Stimulated activated CD4-positive, alpha-beta T cell treated with anti-CD3 and anti-CD28 coated beads, Interleukin-1b, Interleukin-23, amount 100 ng/mL, for 48 hours (primary cell): Measurements from ENCODE around the gene GLS2.

Source experiments
- DNase-seq: peaks from one replicate; pipeline ENCODE4 v3.0.0-alpha.2; 2020

The GLS2 gene

GRCh38 chr12:56437430-56438176, 50.4 kb downstream of the GLS2 start:
- no peak for DNase-seq

GRCh38 chr12:56434828-56435227, 53.1 kb downstream of the GLS2 start:
- no peak for DNase-seq

- DNase-seq = no peak
Observed at GRCh38 chr12:56431850-56432249, 56.1 kb downstream of the GLS2 start.

GRCh38 chr12:56431288-56431687, 56.7 kb downstream of the GLS2 start:
- DNase-seq = no peak

- DNase-seq = no peak
Observed at GRCh38 chr12:56425940-56426438, 62.0 kb downstream of the GLS2 start.

- DNase-seq = no peak
Observed at GRCh38 chr12:56425193-56425592, 62.8 kb downstream of the GLS2 start.
